MCF 10A (cell line): ENCODE results near the gene GAS6. TPM values are rescaled to one million over a fixed set of nuclear protein-coding genes. Genes with fewer than 3 reads are reported as not detected.
"Not testable (repeated sequence)": the region's sequence is repeated elsewhere in the genome, so short reads cannot be mapped to it uniquely, and the experiment has no call there.

Source experiments
- BruUV-seq: library from RNA; stranded (reverse); fragments of 400-500 nt; replicated peaks from 2 replicates; lab custom pipeline; 2021; lab: Mats Ljungman, UMichigan
- CTCF ChIA-PET: fragments of 300-600 bp; sonication (Branson Sonifier 250); formaldehyde crosslinking; extraction: SDS; loops from one replicate; lab custom pipeline; 2021; ENCODE audit warnings: antibody characterized with exemption, inconsistent platforms; lab: Yijun Ruan, JAX
- POLR2A ChIA-PET: fragments of 300-600, 350-650 bp; sonication (Branson Sonifier 250); formaldehyde crosslinking; extraction: SDS; loops from one replicate; lab custom pipeline; 2020; ENCODE audit warnings: antibody characterized with exemption, inconsistent platforms; lab: Yijun Ruan, JAX
- DNase-seq: peaks from one replicate; pipeline ENCODE4 v3.0.0-alpha.2; 2018; ENCODE audit not compliant: unreplicated experiment
- H3K27ac Mint-ChIP-seq: one replicate; pipeline ENCODE4 v1.8.0; 2022; ENCODE audit warnings: mild to moderate bottlenecking, low read depth, mixed read lengths; ENCODE audit not compliant: unreplicated experiment
- H3K27me3 Mint-ChIP-seq: one replicate; pipeline ENCODE4 v1.8.0; 2022; ENCODE audit warnings: mixed read lengths; ENCODE audit not compliant: insufficient read depth, unreplicated experiment
- H3K36me3 Mint-ChIP-seq: one replicate; pipeline ENCODE4 v1.8.0; 2022; ENCODE audit warnings: mild to moderate bottlenecking, moderate library complexity, mixed read lengths; ENCODE audit not compliant: insufficient read depth, unreplicated experiment
- H3K4me1 Mint-ChIP-seq: one replicate; pipeline ENCODE4 v1.8.0; 2022; ENCODE audit warnings: mixed read lengths; ENCODE audit not compliant: insufficient read depth, unreplicated experiment
- H3K4me3 Mint-ChIP-seq: one replicate; pipeline ENCODE4 v1.8.0; 2022; ENCODE audit warnings: mild to moderate bottlenecking, moderate library complexity, mixed read lengths; ENCODE audit not compliant: unreplicated experiment
- H3K9me3 Mint-ChIP-seq: one replicate; pipeline ENCODE4 v1.8.0; 2022; ENCODE audit warnings: mixed read lengths; ENCODE audit not compliant: unreplicated experiment
- CTCF ChIP-seq: fragments of 200-600 bp; IDR thresholded peaks from one replicate; pipeline ENCODE4 v1.8.0; 2022; ENCODE audit warnings: antibody characterized with exemption, mild to moderate bottlenecking; ENCODE audit not compliant: unreplicated experiment
- intact Hi-C: fragments of 100-400 bp; cut with micrococcal nuclease; formaldehyde crosslinking; loops from 2 replicates; pipeline ENCODE4 v1.14.1; 2022
- total RNA-seq: library from RNA; stranded (reverse); gene quantifications from 2 replicates; pipeline ENCODE4 v1.2.3, GENCODE V29; 2022

Gene GAS6
- total RNA-seq, 1 experiment from 2014 or later: 92.3 TPM

- intact Hi-C loops: loop anchor here (1.0 kb wide), 2 partner anchors 16 to 26 kb away; no protein-coding TSS in a partner anchor
- CTCF ChIA-PET: interaction anchor here (0.8 to 2.4 kb wide), 2 partner anchors 16 to 400 kb away, joined by 3 to 11 read pairs; no protein-coding TSS in a partner anchor
- no peak for TF ChIP-seq CTCF
- Mint-ChIP-seq H3K27ac (peak overlapping the region; percentile 100), H3K36me3 (peaks cover 44% of the 10 kb centered on the region), H3K4me3 (peak overlapping the region; percentile 75), H3K9me3 (no peaks in the 10 kb centered on the region), H3K27me3 (no peaks in the 10 kb centered on the region), H3K4me1 (peaks cover 21% of the 10 kb centered on the region)
- POLR2A ChIA-PET: interaction anchor here (0.8 to 3.3 kb wide), 12 partner anchors 12 to 445 kb away, joined by 3 to 52 read pairs (median 7); partner anchors contain the start of genes DCUN1D2, GAS6 and UPF3A
- DNase-seq: peak; percentile 95
- TSS peak; percentile 86 for BruUV-seq
Measured at GRCh38 chr13:113836768-113837559, 26.9 kb downstream of the GAS6 start.

- Mint-ChIP-seq H3K4me3 (no peak overlapping the region), H3K27me3 (no peaks in the 10 kb centered on the region), H3K4me1 (peaks cover 19% of the 10 kb centered on the region), H3K36me3 (peaks cover 56% of the 10 kb centered on the region), H3K27ac (no peak overlapping the region), H3K9me3 (no peaks in the 10 kb centered on the region)
- no peak for TF ChIP-seq CTCF
- intact Hi-C loops: no loop called here
- no peak for DNase-seq
- ChIA-PET CTCF (no interaction called here), POLR2A (no interaction called here)
- BruUV-seq: no TSS peak
Measured at GRCh38 chr13:113835461-113836270, 28.2 kb downstream of the GAS6 start.

- CTCF ChIA-PET: interaction anchor here (0.7 kb wide), 1 partner anchor 84 kb away, joined by 3 read pairs; no protein-coding TSS in a partner anchor
- POLR2A ChIA-PET: no interaction called here
- no peak for DNase-seq
- H3K27ac Mint-ChIP-seq: no peak overlapping the region
- H3K4me3 Mint-ChIP-seq: no peak overlapping the region
- no peaks in the 10 kb centered on the region for H3K27me3 Mint-ChIP-seq
- TF ChIP-seq CTCF: no peak
- intact Hi-C loops: no loop called here
- no peaks in the 10 kb centered on the region for H3K9me3 Mint-ChIP-seq
- H3K36me3 Mint-ChIP-seq: peaks cover 65% of the 10 kb centered on the region
- BruUV-seq: no TSS peak
- H3K4me1 Mint-ChIP-seq: peaks cover 20% of the 10 kb centered on the region
Measured at GRCh38 chr13:113834496-113835200, 29.2 kb downstream of the GAS6 start.

GRCh38 chr13:113834006-113834405 is 29.9 kb downstream of the GAS6 start:
- POLR2A ChIA-PET, H3K9me3 Mint-ChIP-seq, H3K27ac Mint-ChIP-seq, H3K4me3 Mint-ChIP-seq, BruUV-seq, intact Hi-C loops, DNase-seq, H3K27me3 Mint-ChIP-seq: not testable (repeated sequence)
- CTCF ChIA-PET: interaction anchor here (0.7 kb wide), 1 partner anchor 85 kb away, joined by 3 read pairs; no protein-coding TSS in a partner anchor
- Mint-ChIP-seq H3K36me3 (peaks cover 69% of the 10 kb centered on the region), H3K4me1 (peaks cover 20% of the 10 kb centered on the region)
